BE2C (cell line): ENCODE data around the gene CNGB1.

Source experiments
- DNase-seq: peaks from one replicate; pipeline ENCODE4 v3.0.0-alpha.2; 2020
- H3K27me3 ChIP-seq: fragments of 250-450 bp; sonication (Bioruptor Pico); 2 replicates; pipeline ENCODE4 v1.5.1; 2020; ENCODE audit warnings: mild to moderate bottlenecking
- H3K36me3 ChIP-seq: fragments of 250-450 bp; sonication (Bioruptor Pico); 2 replicates; pipeline ENCODE4 v1.5.1; 2020; ENCODE audit warnings: mild to moderate bottlenecking
- H3K4me1 ChIP-seq: fragments of 250-450 bp; sonication (Bioruptor Pico); 2 replicates; pipeline ENCODE4 v1.5.1; 2020
- H3K4me3 ChIP-seq: 2 replicates; pipeline ENCODE4 v1.5.1; 2011; ENCODE audit warnings: low read depth, low read length
- H3K9me3 ChIP-seq: fragments of 250-450 bp; sonication (Bioruptor Pico); 2 replicates; pipeline ENCODE4 v1.5.1; 2020
- CTCF ChIP-seq: IDR thresholded peaks from 2 replicates; pipeline ENCODE4 v1.5.1; 2012; ENCODE audit warnings: mild to moderate bottlenecking, low read depth, low read length

CNGB1 gene

GRCh38 chr16:57988929-57989328 lies 18.0 kb upstream of the CNGB1 start:
- H3K27me3 ChIP-seq = no peaks in the 10 kb centered on the region
- H3K4me3 ChIP-seq = no peak overlapping the region
- DNase-seq = no peak
- H3K9me3 ChIP-seq = no peaks in the 10 kb centered on the region
- no peaks in the 10 kb centered on the region for H3K36me3 ChIP-seq
- no peak for TF ChIP-seq CTCF
- no peaks in the 10 kb centered on the region for H3K4me1 ChIP-seq

- Histone ChIP-seq H3K27me3 (no peaks in the 10 kb centered on the region), H3K9me3 (no peaks in the 10 kb centered on the region), H3K4me3 (no peak overlapping the region), H3K36me3 (no peaks in the 10 kb centered on the region), H3K4me1 (no peaks in the 10 kb centered on the region)
- no peak for TF ChIP-seq CTCF
- no peak for DNase-seq
Measured at GRCh38 chr16:57987441-57988177, 16.7 kb upstream of the CNGB1 start.

GRCh38 chr16:57986196-57986595 lies 15.3 kb upstream of the CNGB1 start:
- no peak overlapping the region for H3K4me3 ChIP-seq
- TF ChIP-seq CTCF = no peak

GRCh38 chr16:57985204-57986181 lies 14.6 kb upstream of the CNGB1 start:
- H3K27me3 ChIP-seq = no peaks in the 10 kb centered on the region
- no peaks in the 10 kb centered on the region for H3K9me3 ChIP-seq
- H3K4me3 ChIP-seq = peak overlapping the region; percentile 62
- TF ChIP-seq CTCF = no peak
- no peaks in the 10 kb centered on the region for H3K36me3 ChIP-seq
- DNase-seq = no peak
- H3K4me1 ChIP-seq = no peaks in the 10 kb centered on the region

More at GRCh38 chr16:57986196-57986595, 15.3 kb upstream of the CNGB1 start:
- no peaks in the 10 kb centered on the region for H3K4me1 ChIP-seq
- DNase-seq = no peak
- H3K9me3 ChIP-seq = no peaks in the 10 kb centered on the region
- no peaks in the 10 kb centered on the region for H3K27me3 ChIP-seq
- H3K36me3 ChIP-seq = no peaks in the 10 kb centered on the region

GRCh38 chr16:57984443-57985203 lies 13.7 kb upstream of the CNGB1 start:
- Histone ChIP-seq H3K36me3 (no peaks in the 10 kb centered on the region), H3K4me1 (no peaks in the 10 kb centered on the region), H3K4me3 (peak overlapping the region; percentile 62), H3K27me3 (no peaks in the 10 kb centered on the region), H3K9me3 (no peaks in the 10 kb centered on the region)
- TF ChIP-seq CTCF = no peak
- peak; percentile 99 for DNase-seq
